Measurements from ENCODE around the gene SEPTIN10.

DNA sequence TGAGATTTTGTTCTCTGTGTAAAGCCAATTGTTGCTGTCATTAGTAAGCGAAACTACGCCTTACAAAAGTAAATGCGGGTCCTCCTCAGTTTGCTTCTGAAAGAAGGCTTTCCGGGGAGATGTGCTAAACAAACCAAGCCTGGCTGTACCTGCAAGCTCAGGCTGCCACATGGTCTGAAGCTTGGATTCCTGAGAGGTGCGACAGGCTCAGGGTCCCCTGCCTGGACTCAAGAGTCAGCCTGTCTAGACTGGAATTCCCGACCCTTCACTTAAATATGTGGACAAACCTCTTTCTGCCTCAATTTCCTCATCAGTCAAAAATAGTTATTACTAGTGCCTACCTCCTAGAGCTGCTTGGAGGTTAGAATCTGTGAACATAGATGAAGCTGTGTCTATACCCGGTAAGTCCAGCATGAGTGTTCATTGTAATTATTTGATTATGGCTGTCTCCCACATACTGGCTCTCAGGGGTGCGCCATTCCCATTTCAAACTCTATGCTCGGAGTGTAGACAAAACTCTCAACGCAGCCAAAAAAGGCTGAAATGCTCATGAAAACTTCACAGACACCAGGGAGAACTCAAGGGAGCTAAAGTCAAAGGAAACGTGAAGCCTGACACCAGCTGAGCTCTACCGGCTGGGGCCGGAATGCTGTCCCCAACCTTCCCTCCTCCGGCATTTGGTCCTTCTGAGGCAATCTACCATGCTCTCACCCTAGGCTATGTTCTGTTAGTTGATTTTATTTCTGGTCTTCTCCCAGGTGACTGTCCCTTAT is 31.8 kb upstream of the SEPTIN10 start:
- TF ChIP-seq EZH2 (IDR thresholded peaks at IDR 0.05) = no peak
- no peak for TF ChIP-seq POLR2AphosphoS5 (IDR thresholded peaks at IDR 0.05; ENCODE audit: borderline replicate concordance, low read depth, low read length)
